Body of pancreas (tissue), 4 donors: ENCODE results near the gene STAU1. TPM values are rescaled to one million over a fixed set of nuclear protein-coding genes. Genes with fewer than 3 reads are reported as not detected.
"Not testable (repeated sequence)": the region's sequence is repeated elsewhere in the genome, so short reads cannot be mapped to it uniquely, and the experiment has no call there.

Source experiments
- ATAC-seq: fragments of 150-250 bp; one replicate; pipeline ENCODE4 v1.9.1; 2016
- DNase-seq, 4 donors: peaks; one replicate each; pipeline ENCODE4 v3.0.0-alpha.2; 2019
- H3K27ac ChIP-seq, 4 donors: fragments of 200-600 bp; sonication (generic); 1 replicate in 3 of 4; 2 replicates in 1 of 4; pipeline versions ENCODE4 v1.5.1 to v1.6.1; 2016 to 2019; ENCODE audit warnings: mild to moderate bottlenecking in 1 of 4, mixed read lengths in 1 of 4, moderate library complexity in 1 of 4
- H3K27me3 ChIP-seq, 2 donors: fragments of 200-600 bp; sonication (generic); one replicate each; pipeline ENCODE4 v1.6.0; 2016; ENCODE audit warnings: mild to moderate bottlenecking in 1 of 2
- H3K36me3 ChIP-seq, 2 donors: fragments of 200-600 bp; sonication (generic); replicated peaks in 1 of 2; 2 replicates each; pipeline ENCODE4 v1.5.1; 2016; ENCODE audit warnings: low read depth in 2 of 2; ENCODE audit not compliant: insufficient read depth in 1 of 2
- H3K4me1 ChIP-seq: fragments of 200-600 bp; sonication (generic); one replicate; pipeline ENCODE4 v1.6.0; 2016
- H3K4me3 ChIP-seq, 2 donors: fragments of 200-600 bp; sonication (generic); 1 replicate in 1 of 2; 2 replicates in 1 of 2; pipeline ENCODE4 v1.5.1; 2016 to 2019
- H3K9me3 ChIP-seq, 3 donors: fragments of 200-600 bp; sonication (generic); 1 replicate in 2 of 3; 2 replicates in 1 of 3; pipeline ENCODE4 v1.5.1; 2016
- POLR2A ChIP-seq, 3 donors: fragments of 450-650 bp; IDR thresholded peaks; one replicate each; pipeline ENCODE4 v1.6.1; 2016; ENCODE audit warnings: antibody characterized with exemption in 3 of 3, mild to moderate bottlenecking in 2 of 3
- WGBS, 2 donors: methylation state at CpG; one replicate each; pipeline ENCODE4 v1.1.5; 2017; 5-methylcytosine and 5-hydroxymethylcytosine counted together
- intact Hi-C: fragments of 100-400 bp; cut with DNase I; formaldehyde crosslinking; loops from one replicate; pipeline ENCODE4 v1.15.1; 2023
- total RNA-seq, 2 donors: library from RNA; depleted of rRNA; stranded (reverse); fragments of >200 nt; gene quantifications; one replicate each; pipeline ENCODE4 v1.1.0, GENCODE V29; 2016
- TF ChIP-seq, protein P1 (sequence below), 7 experiments: fragments of 450-650 bp in 4 of 7; fragments of 200-600 bp in 3 of 7; sonication (generic) in 3 of 7; IDR thresholded peaks; one replicate each; pipeline ENCODE4 v1.5.1; 2016 to 2019; ENCODE audit warnings: antibody characterized with exemption in 7 of 7

The STAU1 gene
- total RNA-seq, 2 donors from 2014 or later, result 50.4 to 78.3 TPM

- no peaks in the 10 kb centered on the region for H3K27me3 ChIP-seq
- TF ChIP-seq POLR2A (IDR thresholded peaks at IDR 0.05), result no peak
- TF ChIP-seq, protein P1, sequence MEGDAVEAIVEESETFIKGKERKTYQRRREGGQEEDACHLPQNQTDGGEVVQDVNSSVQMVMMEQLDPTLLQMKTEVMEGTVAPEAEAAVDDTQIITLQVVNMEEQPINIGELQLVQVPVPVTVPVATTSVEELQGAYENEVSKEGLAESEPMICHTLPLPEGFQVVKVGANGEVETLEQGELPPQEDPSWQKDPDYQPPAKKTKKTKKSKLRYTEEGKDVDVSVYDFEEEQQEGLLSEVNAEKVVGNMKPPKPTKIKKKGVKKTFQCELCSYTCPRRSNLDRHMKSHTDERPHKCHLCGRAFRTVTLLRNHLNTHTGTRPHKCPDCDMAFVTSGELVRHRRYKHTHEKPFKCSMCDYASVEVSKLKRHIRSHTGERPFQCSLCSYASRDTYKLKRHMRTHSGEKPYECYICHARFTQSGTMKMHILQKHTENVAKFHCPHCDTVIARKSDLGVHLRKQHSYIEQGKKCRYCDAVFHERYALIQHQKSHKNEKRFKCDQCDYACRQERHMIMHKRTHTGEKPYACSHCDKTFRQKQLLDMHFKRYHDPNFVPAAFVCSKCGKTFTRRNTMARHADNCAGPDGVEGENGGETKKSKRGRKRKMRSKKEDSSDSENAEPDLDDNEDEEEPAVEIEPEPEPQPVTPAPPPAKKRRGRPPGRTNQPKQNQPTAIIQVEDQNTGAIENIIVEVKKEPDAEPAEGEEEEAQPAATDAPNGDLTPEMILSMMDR (IDR thresholded peaks at IDR 0.05), result no peak
- H3K4me3 ChIP-seq, result no peak overlapping the region
- H3K36me3 ChIP-seq, result no peaks in the 10 kb centered on the region
- peaks cover 19% of the 10 kb centered on the region for H3K4me1 ChIP-seq
- H3K27ac ChIP-seq, result peak overlapping the region in 3 of 4 donors; percentile 30 to 73 (median 32)
- H3K9me3 ChIP-seq, result no peaks in the 10 kb centered on the region
- intact Hi-C loops, result no loop called here
- WGBS, 2 donors, result 37 to 50% methylated on average over 1 of the region's 1 CpG
- no peak for DNase-seq
- peak; percentile 91 for ATAC-seq
Observed at GRCh38 chr20:49210101-49210756, 22.1 kb upstream of the STAU1 start.

- no peaks in the 10 kb centered on the region for H3K27me3 ChIP-seq
- 93 to 96% methylated on average over 6 of the region's 6 CpGs for WGBS, 2 donors
- DNase-seq, result no peak
- no peak overlapping the region for H3K27ac ChIP-seq
- no peaks in the 10 kb centered on the region for H3K9me3 ChIP-seq
- peaks cover 19% of the 10 kb centered on the region for H3K4me1 ChIP-seq
- intact Hi-C loops, result no loop called here
- no peak overlapping the region for H3K4me3 ChIP-seq
- ATAC-seq, result no peak
- H3K36me3 ChIP-seq, result no peaks in the 10 kb centered on the region
- TF ChIP-seq POLR2A (IDR thresholded peaks at IDR 0.05), result no peak
- TF ChIP-seq, protein P1 (IDR thresholded peaks at IDR 0.05), result no peak
Observed at GRCh38 chr20:49207076-49207475, 18.9 kb upstream of the STAU1 start.

GRCh38 chr20:49203746-49204145, 15.6 kb upstream of the STAU1 start:
- Histone ChIP-seq H3K4me1 (no peaks in the 10 kb centered on the region), H3K27me3 (no peaks in the 10 kb centered on the region), H3K9me3 (no peaks in the 10 kb centered on the region), H3K27ac (no peak overlapping the region), H3K36me3 (no peaks in the 10 kb centered on the region), H3K4me3 (no peak overlapping the region)
- intact Hi-C loops, result no loop called here
- ATAC-seq (no peak), DNase-seq (no peak)
- WGBS, 2 donors, result 71 to 93% methylated on average over 9 of the region's 9 CpGs
- TF ChIP-seq, protein P1 (IDR thresholded peaks at IDR 0.05), result no peak
- TF ChIP-seq POLR2A (IDR thresholded peaks at IDR 0.05), result no peak

DNA sequence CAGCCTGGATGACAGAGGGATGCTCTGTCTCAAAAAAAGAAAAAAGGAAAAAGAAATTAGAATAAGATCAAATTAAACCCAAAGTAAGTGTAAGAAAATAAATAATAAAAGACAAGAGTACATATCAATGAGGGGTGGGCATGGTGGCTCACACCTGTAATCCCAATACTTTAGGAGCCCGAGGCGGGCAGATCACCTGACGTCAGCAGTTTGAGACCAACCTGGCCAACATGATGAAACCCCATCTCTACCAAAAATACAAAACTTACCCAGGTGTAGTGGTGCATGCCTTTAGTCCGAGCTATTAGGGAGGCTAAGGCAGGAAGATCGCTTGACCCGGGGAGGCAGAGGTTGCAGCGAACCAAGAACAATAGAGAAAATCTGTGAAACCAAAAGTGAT, 14.9 kb upstream of the STAU1 start:
- no peaks in the 10 kb centered on the region for H3K4me1 ChIP-seq
- H3K27ac ChIP-seq, result no peak overlapping the region
- intact Hi-C loops, result no loop called here
- no peak overlapping the region for H3K4me3 ChIP-seq
- no peaks in the 10 kb centered on the region for H3K27me3 ChIP-seq
- H3K9me3 ChIP-seq, result no peaks in the 10 kb centered on the region
- ATAC-seq, result no peak
- no peak for DNase-seq
- H3K36me3 ChIP-seq, result no peaks in the 10 kb centered on the region
- TF ChIP-seq POLR2A (IDR thresholded peaks at IDR 0.05), result no peak
- TF ChIP-seq, protein P1 (IDR thresholded peaks at IDR 0.05), result no peak
- 88 to 96% methylated on average over 7 of the region's 7 CpGs for WGBS, 2 donors

- Histone ChIP-seq H3K9me3 (no peaks in the 10 kb centered on the region), H3K27ac (peak overlapping the region in 1 of 4 donors; percentile 6), H3K36me3 (no peaks in the 10 kb centered on the region), H3K27me3 (no peaks in the 10 kb centered on the region), H3K4me1 (no peaks in the 10 kb centered on the region), H3K4me3 (no peak overlapping the region)
- ATAC-seq, result peak; percentile 38
- 73 to 79% methylated on average over 4 of the region's 4 CpGs for WGBS, 2 donors
- DNase-seq, result peak in 1 of 4 donors; percentile 33
- intact Hi-C loops, result no loop called here
- TF ChIP-seq POLR2A (IDR thresholded peaks at IDR 0.05), result no peak
- TF ChIP-seq, protein P1 (IDR thresholded peaks at IDR 0.05), result no peak
Observed at GRCh38 chr20:49199729-49200293, 11.7 kb upstream of the STAU1 start.

DNA sequence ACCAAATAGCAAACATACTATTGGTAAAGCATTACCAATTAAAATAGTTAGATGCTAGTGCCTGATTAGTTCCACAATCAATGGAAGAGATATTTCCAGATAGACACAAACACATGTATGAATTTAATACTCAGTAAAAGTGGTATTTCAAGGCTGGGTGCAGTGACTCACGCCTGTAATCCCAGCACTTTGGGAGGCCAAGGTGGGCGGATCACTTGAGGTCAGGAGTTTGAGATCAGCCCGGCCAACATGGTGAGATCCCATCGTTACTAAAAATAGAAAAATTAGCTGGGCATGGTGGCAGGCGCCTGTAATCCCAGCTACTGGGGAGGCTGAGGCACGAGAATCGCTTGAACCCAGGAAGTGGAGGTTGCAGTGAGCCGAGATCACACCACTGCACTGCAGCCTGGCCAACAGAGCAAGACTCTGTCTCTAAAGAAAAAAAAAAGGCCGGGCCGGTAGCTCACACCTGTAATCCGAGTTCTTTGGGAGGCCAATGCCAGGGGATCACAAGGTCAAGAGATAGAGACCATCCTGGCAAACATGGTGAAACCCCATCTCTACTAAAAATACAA, 4.9 kb upstream of the STAU1 start:
- H3K27me3 ChIP-seq, H3K4me3 ChIP-seq, intact Hi-C loops, H3K36me3 ChIP-seq, ATAC-seq, H3K9me3 ChIP-seq, H3K27ac ChIP-seq, H3K4me1 ChIP-seq, DNase-seq: not testable (repeated sequence)
- 78 to 80% methylated on average over 11 of the region's 11 CpGs for WGBS, 2 donors
